Measurements from ENCODE around the gene PPP2R5C.

Gene PPP2R5C

DNA sequence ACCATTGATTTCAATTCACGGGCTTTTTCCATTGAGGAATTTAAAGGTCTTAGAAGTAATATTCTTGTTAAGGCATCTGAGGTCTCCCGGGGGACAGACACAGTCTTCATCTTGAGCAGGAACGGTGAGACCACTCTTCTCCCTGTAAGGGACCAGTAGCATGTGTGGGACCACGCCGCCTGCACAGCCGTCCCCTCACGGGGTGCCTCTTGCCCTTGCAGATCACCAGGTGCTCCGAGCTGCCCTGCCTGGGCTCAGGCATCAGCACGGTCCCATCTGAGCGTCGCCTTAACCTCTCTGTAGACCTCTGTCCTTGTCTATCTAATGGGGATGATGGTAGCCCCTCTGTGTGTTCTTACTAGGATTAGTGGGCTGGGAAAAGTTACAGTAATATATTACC lies 74.1 kb downstream of the PPP2R5C start:
- no peaks in the 10 kb centered on the region for H3K27me3 Mint-ChIP-seq
- peak overlapping the region; percentile 41 for H3K27ac Mint-ChIP-seq
- no peak for DNase-seq
- no peaks in the 10 kb centered on the region for H3K9me3 Mint-ChIP-seq
- peaks cover 93% of the 10 kb centered on the region for H3K4me1 Mint-ChIP-seq
- H3K4me3 Mint-ChIP-seq = no peak overlapping the region
- ATAC-seq = no peak
- peaks cover 15% of the 10 kb centered on the region for H3K36me3 Mint-ChIP-seq (ENCODE audit: low read depth)

DNA sequence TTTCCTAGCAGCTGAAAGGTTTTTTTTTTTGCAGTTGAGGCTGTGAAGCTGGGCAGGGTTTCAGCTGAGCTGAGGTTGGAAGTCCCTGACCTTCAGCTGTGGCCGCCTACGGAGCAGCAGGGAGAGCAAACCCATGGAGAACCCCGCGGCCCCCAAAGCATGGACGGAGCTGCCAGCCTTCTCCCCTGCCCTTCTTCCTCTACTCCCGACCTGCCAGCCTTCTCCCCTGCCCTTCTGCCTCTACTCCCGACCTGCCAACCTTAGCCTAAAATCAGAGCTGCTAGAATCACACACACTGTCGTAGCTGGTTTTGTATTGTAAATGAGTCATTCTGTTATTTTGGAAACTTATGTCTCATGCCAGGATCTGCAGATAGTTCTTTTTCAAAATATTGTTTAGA lies 74.6 kb downstream of the PPP2R5C start:
- Mint-ChIP-seq H3K9me3 (no peaks in the 10 kb centered on the region), H3K27ac (no peak overlapping the region), H3K4me3 (no peak overlapping the region), H3K27me3 (no peaks in the 10 kb centered on the region), H3K4me1 (peaks cover 95% of the 10 kb centered on the region), H3K36me3 (ENCODE audit: low read depth) (peaks cover 15% of the 10 kb centered on the region)
- DNase-seq = no peak
- ATAC-seq = peak; percentile 52

DNA sequence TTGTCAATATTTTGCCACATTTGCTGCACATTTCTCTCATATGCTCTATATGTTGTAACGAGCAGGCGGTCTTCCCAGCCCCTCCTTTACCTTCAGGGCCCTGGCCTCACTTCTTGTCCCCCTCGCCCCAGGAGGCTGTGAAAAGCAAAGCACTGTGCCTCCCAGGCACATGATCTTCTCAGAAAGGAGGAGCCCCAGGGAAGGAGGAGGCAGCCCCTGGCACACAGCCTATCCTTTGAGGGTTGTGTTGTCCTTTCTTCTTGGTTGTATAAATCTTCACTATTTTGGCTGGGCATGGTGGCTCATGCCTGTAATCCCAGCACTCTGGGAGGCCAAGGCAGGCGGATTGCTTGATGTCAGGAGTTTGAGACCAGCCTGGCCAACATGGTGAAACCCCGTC lies 77.0 kb downstream of the PPP2R5C start:
- Mint-ChIP-seq H3K9me3 (no peaks in the 10 kb centered on the region), H3K4me1 (peaks cover 92% of the 10 kb centered on the region), H3K4me3 (peak overlapping the region; percentile 14), H3K27ac (peak overlapping the region; percentile 68), H3K36me3 (ENCODE audit: low read depth) (peaks cover 9% of the 10 kb centered on the region), H3K27me3 (no peaks in the 10 kb centered on the region)
- DNase-seq = no peak
- ATAC-seq = no peak

DNA sequence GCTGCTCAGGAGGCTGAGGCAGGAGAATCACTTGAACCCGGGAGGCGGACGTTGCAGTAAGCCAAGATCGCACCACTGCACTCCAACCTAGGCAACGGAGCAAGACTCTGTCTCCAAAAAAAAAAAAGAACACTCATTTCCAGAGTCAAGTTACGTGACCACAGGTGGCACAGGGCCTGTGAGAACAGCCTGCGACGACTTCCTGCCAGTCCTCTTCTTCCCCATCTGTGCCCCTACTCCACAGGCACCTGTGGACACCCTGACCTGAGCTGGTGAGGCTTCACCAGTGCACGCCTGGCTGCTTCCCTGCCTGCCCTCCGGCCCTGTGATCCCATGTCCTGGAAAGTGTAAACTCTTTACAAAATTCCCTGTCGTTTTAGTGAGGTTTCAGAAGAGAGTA lies 77.7 kb downstream of the PPP2R5C start:
- Mint-ChIP-seq H3K27ac (peak overlapping the region; percentile 88), H3K27me3 (no peaks in the 10 kb centered on the region), H3K36me3 (ENCODE audit: low read depth) (peaks cover 13% of the 10 kb centered on the region), H3K4me3 (peak overlapping the region; percentile 32), H3K9me3 (no peaks in the 10 kb centered on the region), H3K4me1 (peaks cover 94% of the 10 kb centered on the region)
- ATAC-seq (peak; percentile 53), DNase-seq (peak; percentile 40)

DNA sequence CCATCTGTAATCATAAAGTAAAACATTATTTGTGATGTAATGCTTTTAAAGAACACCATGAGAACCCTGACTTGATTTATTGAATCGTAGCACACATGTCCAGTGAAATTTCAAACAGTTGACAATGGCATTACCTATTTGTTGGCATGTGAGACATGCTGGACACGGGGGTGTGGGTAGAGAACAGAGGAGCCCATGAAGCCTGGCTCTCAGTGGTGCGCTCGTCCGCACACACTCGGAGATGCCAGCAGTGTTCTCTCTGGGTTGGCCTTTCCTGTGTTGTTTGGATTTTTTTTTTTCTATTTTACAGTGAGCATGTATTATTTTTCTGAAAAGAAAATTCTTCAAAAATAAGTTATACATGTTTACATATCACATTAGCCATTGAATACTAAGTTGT lies 78.2 kb downstream of the PPP2R5C start:
- ATAC-seq = no peak
- H3K27ac Mint-ChIP-seq = peak overlapping the region; percentile 88
- H3K36me3 Mint-ChIP-seq (ENCODE audit: low read depth) = peaks cover 18% of the 10 kb centered on the region
- H3K9me3 Mint-ChIP-seq = no peaks in the 10 kb centered on the region
- H3K27me3 Mint-ChIP-seq = no peaks in the 10 kb centered on the region
- no peak overlapping the region for H3K4me3 Mint-ChIP-seq
- H3K4me1 Mint-ChIP-seq = peaks cover 94% of the 10 kb centered on the region
- no peak for DNase-seq

DNA sequence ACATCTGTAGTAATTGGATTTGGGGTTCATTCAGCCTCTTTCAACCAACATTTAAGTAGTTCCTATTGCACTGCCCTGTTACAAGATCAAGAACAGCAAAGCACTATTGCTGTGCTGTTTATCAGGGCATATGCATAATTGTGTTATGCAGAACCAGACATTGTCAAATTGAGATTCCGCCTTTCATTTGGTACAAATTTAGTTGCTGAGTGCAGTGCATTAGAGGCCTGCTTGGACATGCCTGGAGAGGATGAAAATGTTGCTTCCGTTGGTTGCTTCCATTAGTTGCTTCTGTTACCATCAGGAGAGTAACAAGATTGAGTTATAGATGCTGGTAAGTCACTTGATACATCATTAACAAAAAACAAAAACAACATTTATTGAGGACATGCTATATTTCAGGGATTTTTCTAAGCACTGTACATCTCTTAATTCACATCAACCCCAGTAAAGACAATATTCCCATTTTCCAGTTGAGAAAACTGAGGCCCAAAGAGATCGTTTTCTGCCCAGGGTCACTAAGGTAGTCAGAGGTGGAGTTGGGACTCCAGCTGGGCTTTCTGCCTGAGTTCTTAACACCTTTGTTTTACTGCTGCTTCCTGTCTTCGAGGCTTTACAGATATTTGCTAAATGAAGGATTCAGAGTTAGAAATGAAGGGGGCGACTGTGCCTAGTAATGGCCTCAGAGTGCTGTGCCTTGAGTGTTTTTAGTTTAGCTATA lies 79.3 kb downstream of the PPP2R5C start:
- ATAC-seq = no peak
- peak overlapping the region; percentile 88 for H3K27ac Mint-ChIP-seq
- peaks cover 94% of the 10 kb centered on the region for H3K4me1 Mint-ChIP-seq
- peaks cover 20% of the 10 kb centered on the region for H3K36me3 Mint-ChIP-seq (ENCODE audit: low read depth)
- no peaks in the 10 kb centered on the region for H3K9me3 Mint-ChIP-seq
- no peak overlapping the region for H3K4me3 Mint-ChIP-seq
- no peak for DNase-seq
- H3K27me3 Mint-ChIP-seq = no peaks in the 10 kb centered on the region

DNA sequence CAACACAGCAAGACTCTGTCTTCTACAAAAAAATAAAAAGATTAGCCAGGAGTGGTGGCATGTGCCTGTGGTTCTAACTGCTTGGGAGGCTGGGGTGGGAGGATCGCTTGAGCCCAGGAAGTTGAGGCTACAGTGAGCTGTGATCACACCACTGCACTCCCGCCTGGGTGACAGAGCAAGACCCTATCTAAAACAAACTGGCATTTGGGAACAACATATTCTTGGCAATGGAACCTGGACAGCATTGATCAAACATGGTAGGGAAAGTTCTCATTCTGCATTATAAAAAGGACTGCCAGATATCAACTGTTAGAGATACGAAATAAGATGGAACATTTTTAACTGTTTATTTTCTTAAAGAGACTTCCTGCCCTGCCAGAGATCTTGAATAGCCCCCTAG lies 81.5 kb downstream of the PPP2R5C start:
- Mint-ChIP-seq H3K36me3 (ENCODE audit: low read depth) (peaks cover 15% of the 10 kb centered on the region), H3K27ac (peak overlapping the region; percentile 88), H3K4me3 (no peak overlapping the region), H3K27me3 (no peaks in the 10 kb centered on the region), H3K9me3 (no peaks in the 10 kb centered on the region), H3K4me1 (peaks cover 91% of the 10 kb centered on the region)
- ATAC-seq (no peak), DNase-seq (no peak)

DNA sequence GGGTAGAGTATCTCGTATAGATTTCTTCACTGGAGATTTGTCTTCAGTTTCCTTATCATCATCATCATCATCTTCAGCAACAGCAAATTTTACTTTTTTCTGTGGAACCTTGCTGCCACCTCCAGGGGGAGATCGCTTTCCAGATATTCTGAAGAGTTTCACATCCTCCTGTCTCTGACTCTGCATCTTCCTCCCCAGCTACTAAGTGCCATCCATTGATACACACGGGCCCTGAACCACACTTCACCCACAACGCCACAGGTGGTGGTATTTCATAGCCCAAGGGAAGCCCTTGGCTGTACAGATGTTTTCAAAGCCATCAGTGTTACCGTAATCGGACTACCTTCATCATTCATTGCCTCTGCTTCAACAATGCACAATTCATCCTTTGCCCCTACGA lies 82.2 kb downstream of the PPP2R5C start:
- peak; percentile 86 for ATAC-seq
- DNase-seq = peak; percentile 54
- H3K36me3 Mint-ChIP-seq (ENCODE audit: low read depth) = peaks cover 17% of the 10 kb centered on the region

DNA sequence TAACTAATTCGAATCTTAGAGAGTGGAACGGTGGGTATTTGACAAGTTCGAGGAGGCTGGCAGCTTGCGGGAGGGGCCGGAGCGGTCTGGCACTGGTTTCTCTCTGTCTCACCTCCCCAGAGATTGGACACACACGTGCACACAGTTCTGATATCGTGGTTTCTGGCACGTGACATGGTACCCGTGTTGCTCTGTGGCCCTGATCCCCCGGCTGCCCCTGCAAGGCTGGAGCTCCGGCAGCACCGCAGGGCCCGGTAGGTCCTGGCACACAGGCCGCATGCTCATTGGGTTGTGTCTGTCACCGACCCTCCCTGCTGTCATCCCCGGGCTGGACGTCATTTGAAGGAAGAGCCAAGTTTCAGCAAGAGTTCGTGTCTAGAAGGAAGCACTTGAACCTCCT lies 82.7 kb downstream of the PPP2R5C start:
- H3K4me1 Mint-ChIP-seq = peaks cover 90% of the 10 kb centered on the region
- ATAC-seq (no peak), DNase-seq (no peak)
- no peaks in the 10 kb centered on the region for H3K27me3 Mint-ChIP-seq
- H3K4me3 Mint-ChIP-seq = no peak overlapping the region
- H3K36me3 Mint-ChIP-seq (ENCODE audit: low read depth) = peaks cover 17% of the 10 kb centered on the region
- peak overlapping the region; percentile 88 for H3K27ac Mint-ChIP-seq
- H3K9me3 Mint-ChIP-seq = no peaks in the 10 kb centered on the region

More for the DNA sequence above, 82.2 kb downstream of the PPP2R5C start:
- H3K4me3 Mint-ChIP-seq = peak overlapping the region; percentile 24
- peaks cover 90% of the 10 kb centered on the region for H3K4me1 Mint-ChIP-seq
- H3K27me3 Mint-ChIP-seq = no peaks in the 10 kb centered on the region
- H3K9me3 Mint-ChIP-seq = no peaks in the 10 kb centered on the region
- peak overlapping the region; percentile 88 for H3K27ac Mint-ChIP-seq

DNA sequence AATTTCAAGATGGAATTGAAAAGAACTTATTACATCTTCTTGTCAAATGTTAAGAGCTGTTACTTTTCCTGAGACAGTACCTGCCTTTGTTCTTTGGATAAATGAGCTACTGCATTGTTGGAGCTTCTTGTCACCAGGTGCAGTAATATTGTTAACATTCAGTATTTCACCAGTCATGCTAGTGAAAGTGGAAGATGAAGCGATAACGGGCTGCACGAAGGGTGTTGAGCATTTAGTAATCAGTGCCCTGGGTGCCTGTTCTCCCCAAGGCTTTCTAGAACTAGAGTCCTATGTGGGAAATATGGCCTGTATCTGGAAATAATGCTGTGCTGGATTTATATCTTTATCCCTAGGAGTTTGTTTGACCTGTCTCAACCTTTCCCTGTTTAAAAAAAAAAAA lies 83.2 kb downstream of the PPP2R5C start:
- Mint-ChIP-seq H3K4me3 (no peak overlapping the region), H3K27ac (peak overlapping the region; percentile 17), H3K27me3 (no peaks in the 10 kb centered on the region), H3K36me3 (ENCODE audit: low read depth) (peaks cover 15% of the 10 kb centered on the region), H3K9me3 (no peaks in the 10 kb centered on the region), H3K4me1 (peaks cover 90% of the 10 kb centered on the region)
- no peak for ATAC-seq
- no peak for DNase-seq

DNA sequence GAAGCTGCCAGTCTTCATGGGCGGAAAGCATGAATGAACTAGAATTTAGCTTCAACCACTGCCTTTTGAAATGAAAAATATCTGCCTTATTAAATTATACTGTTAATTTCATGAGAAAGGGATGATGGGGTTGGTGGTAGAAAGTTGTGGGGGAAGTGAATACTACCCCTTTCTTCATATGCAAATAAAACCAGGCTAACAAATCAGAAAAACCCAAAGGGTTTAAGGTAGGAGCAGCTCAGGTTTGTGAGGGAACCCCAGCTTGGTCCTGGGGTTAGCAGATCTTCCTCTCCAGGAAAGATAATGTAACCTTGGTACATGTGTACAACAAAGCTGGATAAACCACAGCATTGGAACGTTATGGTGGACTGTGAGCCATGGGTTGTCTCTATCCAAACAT lies 84.0 kb downstream of the PPP2R5C start:
- ATAC-seq (no peak), DNase-seq (no peak)
- Mint-ChIP-seq H3K9me3 (no peaks in the 10 kb centered on the region), H3K4me1 (peaks cover 90% of the 10 kb centered on the region), H3K27me3 (no peaks in the 10 kb centered on the region), H3K27ac (peak overlapping the region; percentile 72), H3K4me3 (no peak overlapping the region), H3K36me3 (ENCODE audit: low read depth) (peaks cover 13% of the 10 kb centered on the region)

DNA sequence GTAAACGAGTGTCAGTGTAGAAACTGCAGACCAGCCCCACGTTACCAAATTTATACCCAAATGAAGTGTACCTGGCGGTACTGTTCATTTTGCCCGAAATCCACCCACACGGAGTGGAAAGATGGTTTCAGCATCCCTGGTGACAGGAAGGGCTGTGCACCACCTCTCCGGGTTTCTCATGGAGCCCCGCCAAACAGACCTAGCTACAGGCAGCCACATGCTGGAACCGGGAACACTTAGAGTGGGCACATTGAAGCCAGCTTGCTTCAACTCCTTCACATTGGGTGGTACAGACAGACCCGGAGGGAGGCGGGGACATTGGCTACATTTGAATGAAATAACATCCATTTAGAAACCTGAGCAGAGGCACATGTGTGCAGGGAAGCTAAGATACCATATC lies 84.4 kb downstream of the PPP2R5C start:
- peaks cover 13% of the 10 kb centered on the region for H3K36me3 Mint-ChIP-seq (ENCODE audit: low read depth)
- no peaks in the 10 kb centered on the region for H3K9me3 Mint-ChIP-seq
- H3K4me1 Mint-ChIP-seq = peaks cover 90% of the 10 kb centered on the region
- no peak overlapping the region for H3K4me3 Mint-ChIP-seq
- DNase-seq = no peak
- peak; percentile 7 for ATAC-seq
- no peaks in the 10 kb centered on the region for H3K27me3 Mint-ChIP-seq
- H3K27ac Mint-ChIP-seq = peak overlapping the region; percentile 72

DNA sequence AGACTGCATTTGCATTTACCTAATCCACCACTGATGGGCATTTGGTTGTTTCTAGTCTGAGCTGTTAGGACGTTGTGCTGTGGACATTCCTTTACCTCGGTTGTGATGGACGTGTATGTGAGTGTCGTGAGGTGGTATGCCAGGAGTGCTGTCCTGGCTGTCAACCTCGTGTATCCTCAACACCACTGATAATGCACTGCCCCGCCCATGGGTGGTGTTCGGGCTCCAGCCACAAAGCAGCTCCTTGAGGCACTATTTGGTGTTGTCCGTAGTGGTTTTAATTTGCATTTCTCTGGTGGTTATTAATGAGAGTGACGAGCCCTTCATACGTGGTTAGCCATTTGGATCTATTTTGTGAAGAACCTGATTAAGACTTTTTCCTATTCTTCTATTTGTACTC lies 87.6 kb downstream of the PPP2R5C start:
- no peak overlapping the region for H3K4me3 Mint-ChIP-seq
- H3K9me3 Mint-ChIP-seq = no peaks in the 10 kb centered on the region
- H3K36me3 Mint-ChIP-seq (ENCODE audit: low read depth) = peaks cover 11% of the 10 kb centered on the region
- ATAC-seq (no peak), DNase-seq (no peak)
- no peaks in the 10 kb centered on the region for H3K27me3 Mint-ChIP-seq
- peak overlapping the region; percentile 44 for H3K27ac Mint-ChIP-seq
- H3K4me1 Mint-ChIP-seq = peaks cover 90% of the 10 kb centered on the region

DNA sequence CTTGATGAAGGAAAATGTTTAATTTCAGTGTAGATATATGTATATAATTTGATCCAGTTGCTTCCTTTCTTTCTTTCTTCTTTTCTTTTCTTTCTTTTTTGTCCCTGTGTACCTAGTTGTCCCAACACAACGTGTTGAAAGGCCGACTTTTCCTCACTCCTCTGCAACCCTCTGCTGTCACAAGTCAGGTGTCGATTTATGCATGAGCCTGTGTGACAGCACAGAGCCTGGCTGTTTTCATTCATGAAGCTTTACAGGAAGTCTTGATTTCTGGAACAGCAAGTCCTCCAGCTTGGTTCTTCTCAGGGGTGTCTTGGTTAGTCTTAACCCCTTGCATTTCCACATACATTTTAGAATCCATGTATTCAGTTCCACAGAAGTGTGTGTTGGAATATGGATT lies 88.1 kb downstream of the PPP2R5C start:
- no peak for ATAC-seq
- Mint-ChIP-seq H3K4me1 (peaks cover 90% of the 10 kb centered on the region), H3K36me3 (ENCODE audit: low read depth) (peaks cover 8% of the 10 kb centered on the region), H3K9me3 (no peaks in the 10 kb centered on the region), H3K4me3 (peak overlapping the region; percentile 2), H3K27me3 (no peaks in the 10 kb centered on the region), H3K27ac (peak overlapping the region; percentile 44)
- DNase-seq = no peak

DNA sequence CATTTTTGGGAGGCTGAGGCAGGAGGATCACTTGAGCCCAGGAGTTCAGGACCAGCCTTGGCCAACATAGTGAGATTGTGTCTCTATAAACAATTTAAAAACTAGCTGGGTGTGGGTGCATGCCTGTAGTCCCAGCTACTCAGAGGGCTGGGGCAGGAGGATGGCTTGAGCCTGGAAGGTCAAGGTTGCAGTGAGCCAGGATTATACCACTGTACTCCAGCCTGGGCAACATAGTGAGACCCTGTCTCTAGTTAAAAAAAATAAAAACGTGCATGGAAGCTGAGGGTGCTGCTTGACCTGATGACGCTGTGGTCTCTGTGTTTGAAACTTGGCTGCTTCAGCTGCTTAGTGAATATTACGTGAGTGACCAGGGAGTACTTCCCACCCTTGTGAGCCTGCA lies 89.7 kb downstream of the PPP2R5C start:
- no peak for DNase-seq
- ATAC-seq = no peak
- peaks cover 86% of the 10 kb centered on the region for H3K4me1 Mint-ChIP-seq
- H3K36me3 Mint-ChIP-seq (ENCODE audit: low read depth) = peaks cover 6% of the 10 kb centered on the region
- no peak overlapping the region for H3K4me3 Mint-ChIP-seq
- H3K9me3 Mint-ChIP-seq = no peaks in the 10 kb centered on the region
- no peak overlapping the region for H3K27ac Mint-ChIP-seq
- no peaks in the 10 kb centered on the region for H3K27me3 Mint-ChIP-seq
